ENCODE results near the gene ABCD2.

GRCh38 chr12:39619316-39619659 lies 315 bp downstream of the ABCD2 start:
- TF ChIP-seq CTCF (IDR thresholded peaks at IDR 0.05) (no peak), POLR2A (IDR thresholded peaks at IDR 0.05) (no peak), POLR2AphosphoS5 (IDR thresholded peaks at IDR 0.05) (no peak)

Data from gastroesophageal sphincter (tissue), 3 donors.